Measurements from ENCODE around the gene CCN6. TPM values are rescaled to one million over a fixed set of nuclear protein-coding genes. Genes with fewer than 3 reads are reported as not detected.

The CCN6 gene
- total and polyA plus RNA-seq, 11 donors: not detected

DNA sequence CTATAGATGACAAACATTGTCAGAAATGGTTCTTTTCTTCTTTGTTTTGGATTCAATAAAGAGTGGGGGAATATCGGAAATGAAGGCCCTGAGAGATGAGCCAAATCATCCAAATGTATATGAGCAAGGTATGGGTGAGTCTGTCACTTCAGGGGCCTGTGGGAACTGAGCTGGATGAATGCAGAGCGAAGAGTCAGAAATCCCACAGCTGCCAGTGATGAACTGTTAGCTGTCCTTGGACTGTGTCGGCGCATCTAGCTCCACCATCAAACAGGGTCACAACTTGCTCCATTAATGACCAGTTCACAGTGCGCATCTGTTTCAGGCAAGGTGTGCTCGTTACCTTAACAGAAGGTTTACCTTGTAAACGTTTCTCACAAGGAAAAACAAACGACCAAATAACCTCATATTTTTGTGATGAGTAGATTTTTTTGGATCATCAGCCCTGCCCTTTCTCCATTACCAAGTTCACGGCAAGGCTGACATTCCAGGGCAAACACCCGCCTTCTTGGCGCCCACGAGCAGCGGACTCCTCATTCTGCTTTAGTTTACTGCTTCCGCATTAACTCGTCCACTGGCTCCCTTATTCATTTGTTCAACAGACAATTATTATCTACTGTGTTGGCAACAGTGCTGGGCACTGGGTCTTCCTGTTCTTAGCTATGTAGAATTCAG, 15.0 kb upstream of the CCN6 start:
- TF ChIP-seq, protein P1, sequence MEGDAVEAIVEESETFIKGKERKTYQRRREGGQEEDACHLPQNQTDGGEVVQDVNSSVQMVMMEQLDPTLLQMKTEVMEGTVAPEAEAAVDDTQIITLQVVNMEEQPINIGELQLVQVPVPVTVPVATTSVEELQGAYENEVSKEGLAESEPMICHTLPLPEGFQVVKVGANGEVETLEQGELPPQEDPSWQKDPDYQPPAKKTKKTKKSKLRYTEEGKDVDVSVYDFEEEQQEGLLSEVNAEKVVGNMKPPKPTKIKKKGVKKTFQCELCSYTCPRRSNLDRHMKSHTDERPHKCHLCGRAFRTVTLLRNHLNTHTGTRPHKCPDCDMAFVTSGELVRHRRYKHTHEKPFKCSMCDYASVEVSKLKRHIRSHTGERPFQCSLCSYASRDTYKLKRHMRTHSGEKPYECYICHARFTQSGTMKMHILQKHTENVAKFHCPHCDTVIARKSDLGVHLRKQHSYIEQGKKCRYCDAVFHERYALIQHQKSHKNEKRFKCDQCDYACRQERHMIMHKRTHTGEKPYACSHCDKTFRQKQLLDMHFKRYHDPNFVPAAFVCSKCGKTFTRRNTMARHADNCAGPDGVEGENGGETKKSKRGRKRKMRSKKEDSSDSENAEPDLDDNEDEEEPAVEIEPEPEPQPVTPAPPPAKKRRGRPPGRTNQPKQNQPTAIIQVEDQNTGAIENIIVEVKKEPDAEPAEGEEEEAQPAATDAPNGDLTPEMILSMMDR (IDR thresholded peaks at IDR 0.05): no peak
- no peak for TF ChIP-seq POLR2A (IDR thresholded peaks at IDR 0.05)
- intact Hi-C loops (cut with DNase I): no loop called here
- WGBS, 4 donors: 92 to 95% (median 93%) methylated on average over 15 of the region's 15 CpGs
- no peaks in the 10 kb centered on the region for H3K36me3 ChIP-seq
- DNase-seq: no peak
- H3K27ac ChIP-seq: peak overlapping the region in 9 of 12 donors; percentile 37 to 88 (median 65)
- no peak for ATAC-seq
- H3K4me1 ChIP-seq: peaks cover 0 to 44% (median 5%) of the 10 kb centered on the region in 12 donors
- no peaks in the 10 kb centered on the region for H3K9me3 ChIP-seq
- H3K4me3 ChIP-seq: no peak overlapping the region
- H3K27me3 ChIP-seq: no peaks in the 10 kb centered on the region

DNA sequence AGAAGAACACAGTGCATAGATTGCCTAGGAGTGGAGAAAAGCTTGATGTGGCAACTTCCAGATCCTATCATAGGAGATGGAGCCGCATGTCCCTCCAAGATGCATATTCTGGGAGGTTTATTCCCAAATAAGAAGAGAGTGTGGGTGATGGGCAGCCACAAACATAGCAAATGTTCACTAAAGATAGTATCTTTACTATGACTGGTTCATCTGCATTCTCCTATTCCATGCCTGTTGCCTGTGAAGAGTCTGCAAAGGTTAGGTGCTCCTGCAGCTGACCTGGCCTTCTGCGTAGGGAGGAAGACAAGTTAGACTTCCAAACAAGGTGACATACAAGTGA, 14.5 kb upstream of the CCN6 start:
- Histone ChIP-seq H3K27me3 (no peaks in the 10 kb centered on the region), H3K27ac (no peak overlapping the region), H3K36me3 (no peaks in the 10 kb centered on the region), H3K4me1 (peaks cover 0 to 46% (median 5%) of the 10 kb centered on the region in 12 donors), H3K9me3 (no peaks in the 10 kb centered on the region), H3K4me3 (no peak overlapping the region)
- 71 to 100% (median 86%) methylated on average over 2 of the region's 2 CpGs for WGBS, 4 donors
- intact Hi-C loops (cut with DNase I): no loop called here
- DNase-seq (no peak), ATAC-seq (no peak)
- TF ChIP-seq POLR2A (IDR thresholded peaks at IDR 0.05): no peak
- TF ChIP-seq, protein P1 (IDR thresholded peaks at IDR 0.05): no peak

DNA sequence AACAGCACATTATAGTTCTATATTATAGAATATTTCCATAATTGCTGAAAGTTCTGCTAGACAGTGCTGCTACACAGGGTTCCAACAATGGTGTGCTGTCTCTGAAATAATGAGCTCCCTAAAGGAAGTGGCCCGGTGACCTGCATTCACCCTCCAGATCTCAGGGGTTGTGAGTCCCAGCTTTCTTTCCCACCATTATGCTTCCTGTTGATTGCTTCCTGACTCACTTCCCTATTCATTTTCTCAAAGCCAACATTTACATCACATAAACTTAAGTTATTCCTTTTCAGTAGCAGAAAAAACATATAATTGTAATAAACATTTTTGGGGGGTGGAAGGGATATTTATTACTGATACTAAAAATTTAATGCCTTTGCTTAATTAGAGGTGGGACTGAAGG, 12.9 kb upstream of the CCN6 start:
- Histone ChIP-seq H3K27ac (no peak overlapping the region), H3K4me3 (no peak overlapping the region), H3K4me1 (peaks cover 0 to 34% (median 5%) of the 10 kb centered on the region in 12 donors), H3K27me3 (no peaks in the 10 kb centered on the region), H3K9me3 (no peaks in the 10 kb centered on the region), H3K36me3 (no peaks in the 10 kb centered on the region)
- intact Hi-C loops (cut with DNase I): loop anchor here in 8 of 10 donors (5.0 to 10.0 kb wide), 9 partner anchors 34 to 1036 kb away; a partner anchor contains a TSS
- WGBS, 4 donors: 44 to 56% (median 47%) methylated on average over 1 of the region's 1 CpG
- TF ChIP-seq, protein P1 (IDR thresholded peaks at IDR 0.05): no peak
- TF ChIP-seq POLR2A (IDR thresholded peaks at IDR 0.05): no peak
- ATAC-seq: no peak
- DNase-seq: no peak

DNA sequence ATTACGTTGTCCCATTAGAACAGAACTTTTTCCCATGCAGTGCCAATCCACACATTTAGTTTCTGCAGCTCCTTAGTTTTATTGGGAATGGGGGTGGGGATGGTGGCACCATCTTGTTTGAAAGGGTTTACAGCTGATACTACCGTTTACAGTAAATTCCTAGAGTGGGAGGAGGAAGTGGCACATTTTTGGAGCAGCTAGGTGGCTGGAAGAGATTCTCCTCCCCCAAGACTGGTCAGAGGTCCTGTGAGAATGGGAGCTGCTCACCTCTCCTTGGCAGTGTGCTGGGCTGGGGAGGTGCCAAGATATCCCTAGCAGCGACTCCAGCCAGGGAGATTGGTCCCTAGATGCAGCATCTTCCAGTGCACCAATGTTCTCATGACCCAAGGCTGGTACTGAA, 12.4 kb upstream of the CCN6 start:
- ATAC-seq (no peak), DNase-seq (no peak)
- no peak for TF ChIP-seq POLR2A (IDR thresholded peaks at IDR 0.05)
- TF ChIP-seq, protein P1 (IDR thresholded peaks at IDR 0.05): no peak
- Histone ChIP-seq H3K36me3 (no peaks in the 10 kb centered on the region), H3K4me3 (no peak overlapping the region), H3K9me3 (no peaks in the 10 kb centered on the region), H3K27me3 (no peaks in the 10 kb centered on the region), H3K4me1 (peaks cover 0 to 31% (median 4%) of the 10 kb centered on the region in 12 donors), H3K27ac (no peak overlapping the region)
- intact Hi-C loops (cut with DNase I): loop anchor here in 8 of 10 donors (5.0 to 10.0 kb wide), 9 partner anchors 34 to 1037 kb away; a partner anchor contains a TSS
- 70 to 79% (median 75%) methylated on average over 2 to 3 of the region's 3 CpGs for WGBS, 4 donors
